ENCODE data around the gene SAMD8. TPM values are rescaled to one million over a fixed set of nuclear protein-coding genes. Genes with fewer than 3 reads are reported as not detected.

Gene SAMD8
- total RNA-seq, 4 donors from 2014 or later, result 19.9 to 36.8 (median 28.4) TPM

- Histone ChIP-seq H3K36me3 (no peaks in the 10 kb centered on the region), H3K4me1 (peaks cover 4% of the 10 kb centered on the region in 2 donors), H3K4me3 (replicated peaks in 1 of 3) (no peak overlapping the region), H3K27ac (no peak overlapping the region), H3K27me3 (no peaks in the 10 kb centered on the region), H3K9me3 (no peaks in the 10 kb centered on the region)
- no peak for DNase-seq
- no peak for TF ChIP-seq POLR2A (IDR thresholded peaks at IDR 0.05)
- TF ChIP-seq CTCF (IDR thresholded peaks at IDR 0.05), result no peak
- intact Hi-C loops (cut with DNase I), result loop anchor here (5.0 kb wide), 1 partner anchor 129 kb away; the partner anchor contains the start of gene COMTD1
- WGBS, 2 donors, result 88 to 90% methylated on average over 24 to 25 of the region's 25 CpGs
Observed at GRCh38 chr10:75107756-75108683, 3.4 kb upstream of the SAMD8 start.

GRCh38 chr10:75108684-75109458 lies 2.6 kb upstream of the SAMD8 start:
- Histone ChIP-seq H3K9me3 (no peaks in the 10 kb centered on the region), H3K27me3 (no peaks in the 10 kb centered on the region), H3K4me3 (replicated peaks in 1 of 3) (no peak overlapping the region), H3K4me1 (peaks cover 4 to 10% of the 10 kb centered on the region in 2 donors), H3K36me3 (no peaks in the 10 kb centered on the region), H3K27ac (no peak overlapping the region)
- no peak for TF ChIP-seq POLR2A (IDR thresholded peaks at IDR 0.05)
- TF ChIP-seq CTCF (IDR thresholded peaks at IDR 0.05), result peak in 4 of 6 experiments; percentile 34 to 57 (median 43)
- DNase-seq, result peak; percentile 18 to 20
- intact Hi-C loops (cut with DNase I), result loop anchor here (5.0 kb wide), 1 partner anchor 128 kb away; the partner anchor contains the start of gene COMTD1
- 59 to 80% methylated on average over 2 to 9 of the region's 10 CpGs for WGBS, 2 donors

GRCh38 chr10:75109459-75109778 lies 2.0 kb upstream of the SAMD8 start:
- WGBS, 2 donors, result 73 to 95% methylated on average over 1 of the region's 1 CpG
- TF ChIP-seq POLR2A (IDR thresholded peaks at IDR 0.05) (no peak), CTCF (IDR thresholded peaks at IDR 0.05) (no peak)
- no peak overlapping the region for H3K27ac ChIP-seq
- H3K27me3 ChIP-seq, result no peaks in the 10 kb centered on the region
- intact Hi-C loops (cut with DNase I), result loop anchor here (5.0 kb wide), 1 partner anchor 128 kb away; the partner anchor contains the start of gene COMTD1
- no peak overlapping the region for H3K4me3 ChIP-seq (replicated peaks in 1 of 3)
- H3K36me3 ChIP-seq, result no peaks in the 10 kb centered on the region
- DNase-seq, result no peak
- peaks cover 4 to 10% of the 10 kb centered on the region in 2 donors for H3K4me1 ChIP-seq
- H3K9me3 ChIP-seq, result no peaks in the 10 kb centered on the region

- intact Hi-C loops (cut with DNase I), result loop anchor here (5.0 kb wide), 1 partner anchor 97 kb away; no protein-coding TSS in a partner anchor
- Histone ChIP-seq H3K27me3 (no peaks in the 10 kb centered on the region), H3K27ac (no peak overlapping the region), H3K36me3 (no peaks in the 10 kb centered on the region), H3K4me3 (replicated peaks in 1 of 3) (no peak overlapping the region), H3K9me3 (no peaks in the 10 kb centered on the region), H3K4me1 (peaks cover 4 to 10% of the 10 kb centered on the region in 2 donors)
- no peak for DNase-seq
- 94% methylated on average over 8 of the region's 8 CpGs for WGBS, 2 donors
- TF ChIP-seq CTCF (IDR thresholded peaks at IDR 0.05) (no peak), POLR2A (IDR thresholded peaks at IDR 0.05) (no peak)
Observed at GRCh38 chr10:75110006-75110632, 1.3 kb upstream of the SAMD8 start.

Data from thyroid gland (tissue), 4 donors.